GM19043 (cell line): ENCODE results near the gene C1orf167.

ENCODE experiments used
- ATAC-seq: cut with Tn5 transposase; IDR thresholded peaks from one replicate; pipeline ENCODE4 v1.9.1; 2021; ENCODE audit warnings: low read depth; ENCODE audit not compliant: unreplicated experiment

C1orf167 gene

DNA sequence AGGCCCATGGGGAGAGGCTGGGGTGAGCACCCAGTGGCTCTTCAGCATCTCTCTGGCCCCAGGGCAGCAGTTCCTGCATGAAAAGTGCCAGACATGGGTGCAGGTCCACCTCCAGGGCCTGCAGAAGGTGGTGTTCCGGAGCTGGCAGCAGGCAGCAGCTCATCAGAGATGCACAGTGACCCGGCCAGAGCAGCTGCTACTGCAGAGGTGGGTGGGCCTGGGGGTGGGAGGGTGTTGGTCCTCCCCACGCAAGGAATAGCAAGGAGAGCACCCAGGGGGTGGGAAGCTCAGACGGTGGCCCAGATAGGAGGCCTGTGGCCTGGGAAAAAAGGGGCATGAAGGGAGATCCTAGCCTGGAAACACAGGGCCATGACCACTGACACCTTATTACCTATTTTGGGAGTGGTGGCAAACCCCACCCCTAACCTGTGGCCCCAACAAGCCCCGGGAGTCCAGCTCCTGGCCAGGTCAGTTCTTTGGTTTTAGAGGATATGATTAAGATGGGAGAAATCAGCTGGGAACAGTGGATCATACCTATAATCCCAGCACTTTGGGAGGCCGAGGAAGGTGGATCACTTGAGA lies 20.2 kb downstream of the C1orf167 start:
- no peak for ATAC-seq

DNA sequence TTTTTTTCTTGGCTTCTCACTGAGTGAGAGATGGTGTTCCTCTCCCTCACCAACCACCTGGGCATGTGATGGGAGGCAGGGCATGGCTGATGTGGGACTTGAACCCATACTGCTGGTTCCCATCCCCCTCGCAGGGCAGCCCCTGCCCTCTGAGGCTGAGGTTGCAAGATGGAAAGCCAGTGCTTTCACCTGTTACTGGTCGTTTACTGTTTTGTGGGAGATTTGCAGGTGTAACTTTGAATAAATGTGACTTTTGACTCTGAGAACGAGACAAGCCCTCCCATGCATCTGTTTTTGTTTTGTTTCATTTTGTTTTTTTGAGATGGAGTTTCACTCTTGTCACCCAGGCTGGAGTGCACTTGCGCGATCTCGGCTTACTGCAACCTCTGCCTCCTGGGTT lies 21.6 kb downstream of the C1orf167 start:
- no peak for ATAC-seq

DNA sequence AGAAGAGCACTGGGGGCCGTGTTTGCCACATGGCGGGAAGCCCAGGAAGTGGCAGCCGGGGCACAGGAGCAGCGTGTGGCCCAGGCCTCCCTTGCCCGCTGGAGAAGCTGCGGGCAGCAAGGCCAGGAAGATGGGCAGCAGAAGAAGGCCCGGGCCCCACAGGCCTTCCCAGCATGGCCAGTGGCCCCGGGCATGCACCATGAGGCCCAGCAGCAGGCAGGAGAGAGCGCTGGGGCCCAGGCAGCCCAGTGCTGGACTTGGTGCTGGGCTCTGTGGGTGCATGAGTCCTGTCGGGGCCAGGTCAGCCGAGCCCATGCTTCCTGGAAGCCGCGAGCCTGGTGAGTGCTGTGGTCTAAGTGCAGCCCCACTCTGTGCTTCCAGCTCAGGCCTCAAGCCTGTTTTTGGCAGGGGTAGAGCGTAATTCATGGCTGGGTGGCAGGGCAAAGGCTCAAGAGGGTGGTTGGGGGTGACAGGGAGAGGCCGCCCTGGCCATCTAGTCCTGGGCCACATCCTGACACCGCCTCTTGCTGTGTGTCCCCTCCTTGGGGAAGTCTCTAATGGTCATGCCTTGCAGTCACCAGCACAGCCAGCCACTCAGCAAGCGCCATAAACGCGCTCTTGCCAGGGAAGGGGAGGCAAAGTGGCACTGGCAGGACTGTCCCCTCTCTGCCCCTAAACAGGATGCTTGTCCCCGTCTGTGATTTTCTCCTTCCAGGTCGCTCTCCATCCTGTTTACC lies 22.4 kb downstream of the C1orf167 start:
- no peak for ATAC-seq

DNA sequence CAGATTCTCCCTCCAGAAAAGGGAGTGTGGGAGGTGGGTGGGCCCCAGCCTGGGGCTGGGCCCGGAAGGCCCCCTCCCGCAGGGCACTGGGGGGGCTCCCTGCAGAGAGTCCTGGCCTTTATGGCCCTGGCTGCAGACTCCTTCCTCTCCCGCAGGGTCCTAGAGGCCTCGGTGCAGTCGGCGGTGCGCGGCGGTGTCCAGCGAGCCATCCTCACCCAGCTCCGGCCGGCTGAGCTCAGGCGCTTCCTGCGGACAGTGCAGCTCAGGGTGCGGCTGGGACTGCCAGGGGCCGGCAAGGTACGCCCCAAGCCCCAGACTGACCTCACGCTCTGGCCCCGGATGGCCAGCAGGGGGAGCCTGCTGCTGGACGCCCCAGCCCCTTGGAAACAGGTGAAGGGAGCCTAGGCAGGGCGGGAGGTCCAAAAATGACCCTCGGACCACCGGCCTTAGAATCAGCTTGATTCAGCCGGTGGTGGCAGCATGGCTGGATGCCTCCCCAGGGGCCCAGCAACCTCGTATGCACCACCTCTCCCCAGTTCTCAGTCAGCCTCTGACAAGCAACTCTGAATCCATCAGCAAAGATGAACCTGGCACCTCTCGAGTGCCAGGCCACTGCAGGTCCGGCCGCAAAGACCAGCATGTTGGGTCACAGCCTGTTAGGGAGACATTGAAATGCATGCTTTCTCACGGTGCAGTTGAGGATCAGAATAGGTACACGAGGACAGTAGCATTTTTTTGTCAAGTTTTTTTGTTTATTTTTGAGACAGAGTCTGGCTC lies 23.2 kb downstream of the C1orf167 start:
- peak; percentile 63 for ATAC-seq

DNA sequence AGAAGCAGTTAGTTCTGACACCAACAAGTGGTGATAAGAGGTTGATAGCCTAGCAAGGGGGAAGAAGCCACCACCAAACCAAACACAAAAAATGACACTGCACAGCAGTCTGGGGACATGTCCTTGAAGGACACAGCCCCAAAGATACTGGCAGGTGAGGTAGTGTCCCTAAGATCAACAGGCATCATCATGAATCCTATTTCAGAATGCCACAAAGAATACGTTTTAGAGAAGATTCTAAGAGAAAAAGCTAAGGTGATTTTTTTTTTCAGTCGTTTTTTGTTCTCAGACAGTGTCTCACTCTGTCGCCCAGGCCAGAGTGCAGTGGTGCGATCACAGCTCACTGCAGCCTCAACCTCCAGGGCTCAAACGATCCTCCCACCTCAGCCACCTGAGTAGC lies 24.2 kb downstream of the C1orf167 start:
- ATAC-seq, result no peak

DNA sequence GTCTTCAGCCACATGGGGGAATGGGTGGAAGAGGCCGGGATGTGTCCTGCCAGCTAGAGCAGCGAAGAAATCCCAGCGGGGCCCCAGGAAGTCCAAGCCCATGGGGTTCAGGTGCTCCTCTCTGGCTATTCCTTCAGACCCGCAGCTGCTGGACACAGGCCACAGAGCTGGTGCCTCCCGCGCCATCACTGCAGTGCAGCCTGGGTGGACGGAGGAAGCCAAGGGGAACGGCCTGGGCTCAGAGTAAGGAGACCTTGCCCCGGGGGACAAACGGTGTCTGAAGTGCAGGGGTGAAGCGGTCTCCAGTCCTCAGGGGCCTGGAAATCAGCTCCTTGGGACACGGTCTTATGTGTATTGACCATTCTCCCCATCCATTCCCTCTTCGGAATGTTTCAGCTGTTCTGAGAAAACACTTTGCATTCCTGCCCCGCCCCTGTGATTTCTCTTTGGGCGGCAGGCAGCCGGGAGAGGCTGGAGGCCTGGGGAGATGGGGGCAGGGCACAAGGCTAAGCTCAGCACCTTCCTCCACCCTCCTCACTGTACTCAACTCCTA lies 25.3 kb downstream of the C1orf167 start:
- ATAC-seq, result no peak

DNA sequence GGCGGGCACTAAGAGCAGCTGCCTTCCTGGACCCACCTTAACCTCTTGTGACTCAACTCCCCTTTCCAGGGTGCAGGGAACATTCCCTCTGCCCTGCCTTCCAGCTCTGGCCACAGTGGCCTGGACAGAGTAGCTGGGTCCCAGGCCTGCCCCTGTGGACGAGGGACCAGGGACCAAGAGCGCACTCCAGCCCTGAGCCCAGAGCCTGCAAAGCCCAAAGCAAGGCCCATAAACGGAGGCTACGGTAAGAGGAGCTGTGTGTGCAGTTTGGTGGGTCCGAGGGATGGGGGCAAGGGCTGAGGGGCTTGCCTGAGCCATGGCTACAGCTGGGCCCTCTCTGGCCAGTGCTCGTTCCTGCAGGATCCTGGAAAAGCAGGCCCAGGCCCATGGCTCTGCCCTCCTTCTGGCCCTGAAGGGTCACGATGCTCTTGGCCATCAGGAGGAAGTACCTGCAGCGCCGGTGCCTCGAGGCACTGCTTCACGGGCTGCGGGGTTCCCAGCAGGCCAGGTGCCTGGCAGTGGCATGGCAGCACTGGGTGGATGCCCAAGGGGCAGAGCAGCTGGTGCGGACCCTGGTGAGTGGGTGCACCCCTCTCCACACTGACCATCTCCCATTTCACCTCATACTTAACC lies 25.9 kb downstream of the C1orf167 start:
- ATAC-seq, result no peak

DNA sequence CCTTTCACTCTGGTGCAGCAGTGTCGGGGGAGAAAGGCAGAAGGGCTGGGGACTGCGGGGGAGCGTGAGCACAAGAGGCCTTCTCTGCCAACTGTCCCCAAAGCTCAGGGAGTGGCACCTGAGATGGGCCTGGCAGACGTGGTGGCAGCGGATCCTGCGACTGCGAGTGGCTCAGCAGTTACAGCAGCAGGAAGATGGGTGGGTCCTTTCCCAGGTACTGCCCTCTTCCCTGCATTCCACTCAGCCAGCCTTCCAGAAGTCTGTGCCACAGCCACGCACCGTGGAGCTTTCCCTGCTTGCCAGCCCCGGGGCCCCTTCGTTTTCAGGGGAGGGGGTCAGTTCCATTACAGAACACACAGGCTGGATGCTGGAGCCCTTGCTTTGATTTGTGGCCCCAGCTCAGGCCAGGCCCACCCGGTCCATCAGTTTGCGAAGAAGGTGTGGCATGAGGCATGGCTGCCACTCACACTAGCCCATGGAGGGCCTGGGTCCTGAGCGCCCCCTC lies 26.6 kb downstream of the C1orf167 start:
- no peak for ATAC-seq

DNA sequence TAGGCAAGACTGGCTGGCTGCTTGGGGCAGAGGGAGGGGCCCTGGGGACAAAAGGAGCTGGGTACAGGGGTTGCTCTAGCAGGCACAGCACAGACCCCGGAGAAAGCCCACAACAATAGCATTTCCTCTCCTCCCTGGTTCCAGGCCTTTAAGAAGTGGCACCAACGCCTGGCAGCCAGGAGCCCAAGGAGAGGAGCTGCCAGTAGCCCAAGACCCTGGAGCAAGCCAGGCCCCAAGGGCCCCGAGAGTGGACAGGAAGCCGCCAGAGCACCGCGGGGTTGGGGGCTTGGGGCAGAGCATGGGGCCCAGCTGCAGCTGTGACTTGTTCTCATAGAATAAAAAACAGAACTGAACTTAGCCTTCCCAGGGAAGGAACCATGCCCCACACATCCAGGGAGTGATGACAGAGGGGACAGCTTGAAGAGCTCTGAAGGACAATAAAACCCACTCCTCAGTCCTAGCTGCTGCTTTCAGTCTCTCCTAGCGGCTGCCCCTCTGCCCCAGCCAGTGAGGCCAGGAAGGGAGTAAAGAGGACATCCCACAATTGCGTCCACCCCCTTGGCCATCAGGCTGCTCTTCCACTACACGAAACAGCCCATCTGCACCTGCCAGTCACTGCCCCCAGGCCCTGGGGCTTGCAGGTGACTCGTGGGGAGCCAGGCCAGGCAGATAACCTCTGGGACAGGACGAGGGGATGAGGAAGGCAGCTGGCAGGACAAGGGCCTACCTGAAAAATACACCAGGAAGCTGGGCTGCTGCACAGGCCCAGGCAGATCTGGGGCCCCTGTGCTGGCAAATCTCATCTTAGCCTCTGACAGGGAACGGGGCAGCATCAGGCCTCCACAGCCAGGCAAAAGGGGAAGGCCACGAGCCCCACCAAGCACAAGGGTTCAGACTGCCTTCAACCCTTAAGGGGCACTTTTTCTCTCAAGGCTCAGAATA lies 27.4 kb downstream of the C1orf167 start:
- no peak for ATAC-seq

DNA sequence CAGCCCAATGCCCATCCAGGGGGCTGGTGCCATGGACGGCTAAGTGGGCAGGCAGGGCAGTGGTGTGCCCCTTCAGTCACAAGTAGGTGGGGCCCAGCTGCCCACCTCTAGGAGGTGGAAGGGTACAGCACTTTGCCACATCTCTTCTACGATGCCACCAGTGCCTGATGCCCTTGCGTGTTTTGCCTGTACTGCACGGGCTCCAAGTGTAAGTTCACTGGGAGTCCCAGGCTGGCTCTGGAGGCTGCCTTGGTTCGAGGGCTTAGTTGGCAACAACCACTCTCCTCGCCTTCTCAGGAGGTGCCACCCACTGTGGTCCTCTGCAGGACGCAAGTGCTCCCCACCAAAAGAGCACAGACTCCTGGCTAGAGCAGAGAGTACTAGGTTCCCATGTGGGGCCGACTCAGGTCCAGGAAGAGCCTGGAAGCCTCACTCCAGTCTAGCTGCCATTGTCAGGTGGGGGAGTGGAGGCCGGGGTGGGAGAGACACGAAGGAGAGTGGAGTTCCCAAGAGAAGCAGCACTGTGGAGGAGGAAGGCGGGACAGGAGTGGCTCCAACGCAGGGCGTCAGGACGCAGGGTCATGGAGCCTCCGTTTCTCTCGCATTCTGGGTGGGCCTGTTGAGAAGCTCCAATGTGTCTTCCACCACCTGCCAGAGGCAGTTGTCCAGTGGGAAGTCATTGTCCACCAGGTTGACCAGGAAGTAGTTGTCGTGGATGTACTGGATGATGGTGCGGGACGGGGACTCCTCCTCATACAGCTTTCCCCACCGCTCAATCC lies 28.3 kb downstream of the C1orf167 start:
- ATAC-seq, result no peak

DNA sequence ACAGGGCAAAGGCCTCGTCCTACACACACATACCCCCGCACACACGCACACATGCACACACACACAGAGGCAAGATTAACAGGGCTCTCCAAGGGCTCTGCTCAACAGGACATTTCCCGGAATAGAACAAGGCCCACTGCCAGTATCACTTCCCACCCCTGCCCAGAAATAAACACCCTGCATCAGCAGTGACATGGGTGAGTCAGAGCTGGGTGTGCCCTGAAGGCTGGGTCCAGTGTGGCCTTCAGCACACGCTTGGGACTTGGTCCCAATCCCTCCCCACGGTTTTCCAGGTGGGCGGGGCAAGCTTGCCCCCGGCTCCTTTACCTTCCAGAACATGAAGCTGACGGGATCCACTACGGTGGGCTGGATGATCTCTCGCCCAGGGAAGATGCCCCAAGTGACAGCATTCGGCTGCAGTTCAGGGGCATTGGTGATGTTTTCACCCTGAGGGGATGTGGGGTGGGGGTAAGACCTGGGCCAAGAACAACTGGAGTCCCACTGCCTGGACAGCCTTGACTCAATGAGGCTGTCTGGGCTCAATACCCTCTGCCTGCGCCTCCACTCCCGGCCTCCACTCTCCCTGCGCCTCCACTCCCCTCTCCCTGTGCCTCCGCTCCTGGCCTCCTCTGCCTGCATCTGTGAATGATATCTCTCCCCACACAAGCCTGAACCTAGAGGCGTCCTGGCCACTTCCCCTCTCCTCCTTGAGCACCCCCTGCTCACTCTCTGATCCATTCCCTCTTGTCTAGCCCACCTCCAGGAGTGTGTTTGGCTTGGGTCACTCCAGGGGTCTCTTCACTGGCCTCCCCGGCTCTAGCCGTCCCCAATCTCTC lies 29.1 kb downstream of the C1orf167 start:
- ATAC-seq, result no peak

DNA sequence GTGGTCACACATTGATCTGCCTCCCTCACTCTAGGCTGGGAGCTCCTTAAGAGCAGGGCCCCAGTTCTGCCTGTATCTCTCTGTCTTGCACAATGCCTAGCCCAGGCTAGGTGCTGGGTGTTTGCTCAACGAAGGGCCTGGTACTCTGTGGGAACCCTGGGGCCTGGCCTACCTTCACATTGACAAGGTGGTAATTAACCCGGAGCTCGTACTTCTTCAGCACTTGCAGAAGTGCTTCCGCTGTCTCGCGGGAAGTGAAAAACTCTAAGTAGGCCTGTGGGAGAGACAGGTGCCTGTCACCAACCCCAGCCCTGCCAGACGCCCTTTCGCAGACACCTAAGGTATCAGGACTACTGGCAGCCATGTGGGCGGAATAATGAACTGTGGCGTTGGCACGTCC lies 30.1 kb downstream of the C1orf167 start:
- no peak for ATAC-seq

DNA sequence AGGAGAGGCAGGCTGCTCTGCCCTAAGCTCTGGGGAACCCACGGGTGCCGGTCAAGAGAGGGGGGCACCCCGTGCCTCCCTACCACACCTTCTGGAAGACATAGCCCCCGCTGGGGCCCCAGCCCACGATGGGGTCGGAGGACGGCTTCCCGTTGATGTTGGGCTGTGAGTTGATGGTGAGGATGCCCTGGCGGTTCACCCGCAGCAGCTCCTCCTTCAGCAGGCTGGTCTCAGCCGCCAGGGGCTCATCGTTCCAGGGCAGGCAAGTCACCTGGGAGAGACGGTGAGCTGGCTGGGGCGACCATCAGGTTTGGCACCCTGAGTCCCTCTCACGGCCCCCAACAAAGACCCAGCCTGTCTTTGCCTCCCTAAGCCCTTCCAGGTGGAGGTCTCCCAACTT lies 31.8 kb downstream of the C1orf167 start:
- no peak for ATAC-seq

DNA sequence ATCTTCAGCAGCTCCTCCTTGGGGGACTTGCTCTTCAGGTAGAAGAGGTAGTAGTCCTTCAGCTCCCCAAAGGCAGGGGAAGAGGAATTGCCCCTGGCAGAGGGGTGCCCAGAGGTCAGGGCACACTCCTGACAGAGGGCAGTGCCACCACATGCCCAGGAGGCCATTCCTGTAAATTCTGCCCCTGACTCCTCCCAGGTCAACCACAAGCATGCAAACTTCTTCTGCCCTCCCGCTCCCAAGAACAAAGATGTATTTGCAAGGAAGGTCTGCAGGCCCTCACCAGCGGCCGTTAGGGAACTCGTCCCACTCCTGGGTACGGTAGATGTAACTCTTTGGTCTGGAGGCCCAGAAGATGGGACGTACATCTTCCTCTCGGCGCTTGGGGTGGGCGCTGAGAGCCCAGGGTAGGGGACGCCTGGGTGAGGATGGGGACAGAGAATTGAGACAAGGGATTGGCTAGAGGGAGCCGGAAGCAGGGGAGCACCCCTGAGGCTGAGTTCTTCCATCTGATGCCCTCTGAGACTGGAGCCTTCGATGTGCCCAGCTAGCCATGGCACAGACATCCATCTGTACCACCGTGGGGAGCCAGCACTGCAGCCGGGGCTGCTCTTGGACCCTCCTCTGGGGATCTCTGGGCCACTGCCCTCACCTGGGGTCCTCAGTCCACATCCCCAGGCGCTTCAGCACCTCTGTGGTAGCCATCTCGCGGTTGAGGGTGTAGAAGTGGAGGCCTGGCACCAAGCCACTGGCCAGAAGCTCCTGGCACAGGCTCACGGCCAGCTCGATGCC lies 32.6 kb downstream of the C1orf167 start:
- ATAC-seq, result no peak

DNA sequence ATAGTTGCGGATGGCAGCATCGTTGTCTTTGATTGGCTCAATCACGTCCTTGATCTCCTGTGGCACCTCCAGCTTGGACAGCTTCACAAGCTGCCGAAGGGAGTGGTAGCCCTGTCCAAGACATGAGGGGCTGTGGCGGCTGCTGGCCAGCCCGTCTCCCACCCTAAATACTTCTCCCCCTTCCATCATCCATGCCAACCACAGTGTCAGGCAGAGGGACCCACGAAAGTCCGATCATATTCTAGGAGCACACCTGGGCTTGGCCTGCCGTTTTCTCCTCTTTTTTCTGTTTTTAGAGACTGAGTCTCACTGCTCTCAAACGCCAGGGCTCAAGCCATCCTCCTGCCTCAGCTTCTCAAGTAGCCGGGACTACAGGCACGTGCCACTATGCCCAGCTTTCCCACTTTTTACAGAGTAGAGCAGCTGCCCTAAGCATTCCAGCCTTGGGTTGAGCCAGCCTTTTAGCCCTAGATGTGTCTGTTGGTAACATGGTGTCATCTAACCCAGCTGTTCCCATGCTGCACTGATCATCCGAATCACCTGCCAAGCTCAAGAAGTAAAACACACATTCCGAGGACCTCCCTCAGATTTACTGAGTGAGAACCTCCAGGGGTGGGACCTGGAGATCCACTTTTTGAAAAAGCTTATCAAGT lies 33.4 kb downstream of the C1orf167 start:
- no peak for ATAC-seq

DNA sequence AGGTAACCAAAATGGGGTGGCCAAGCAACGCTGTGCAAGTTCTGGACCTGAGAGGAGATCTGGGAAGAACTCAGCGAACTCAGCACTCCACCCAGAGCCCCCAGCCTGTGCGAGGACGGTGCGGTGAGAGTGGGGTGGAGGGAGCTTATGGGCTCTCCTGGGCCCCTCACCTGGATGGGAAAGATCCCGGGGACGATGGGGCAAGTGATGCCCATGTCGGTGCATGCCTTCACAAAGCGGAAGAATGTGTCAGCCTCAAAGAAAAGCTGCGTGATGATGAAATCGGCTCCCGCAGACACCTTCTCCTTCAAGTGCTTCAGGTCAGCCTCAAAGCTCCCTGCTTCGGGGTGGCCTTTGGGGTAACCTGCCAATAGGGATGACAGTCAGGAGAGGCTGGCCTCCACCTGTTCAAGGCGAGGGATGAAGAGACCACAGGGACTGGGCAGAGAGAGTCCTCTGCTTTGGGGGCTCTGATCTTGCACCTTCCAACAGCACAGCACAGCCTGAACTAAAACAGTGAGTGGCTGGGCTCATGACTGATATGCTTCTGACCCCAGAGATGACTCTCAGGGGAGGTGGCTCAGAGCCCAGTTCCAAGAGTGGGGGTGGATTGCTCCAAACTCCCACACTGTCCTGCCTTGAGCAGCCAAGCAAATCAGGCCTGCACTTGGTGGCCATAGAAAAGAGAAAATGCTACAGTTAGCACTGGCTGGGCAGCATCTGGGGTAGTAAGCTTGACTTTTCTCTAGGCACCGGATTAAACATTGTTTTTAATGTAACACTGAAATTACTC lies 34.2 kb downstream of the C1orf167 start:
- no peak for ATAC-seq
